HG03457 (cell line): ENCODE data around the gene MIF4GD.
"Not testable (repeated sequence)": the region's sequence is repeated elsewhere in the genome, so short reads cannot be mapped to it uniquely, and the experiment has no call there.

Experiments
- ATAC-seq: cut with Tn5 transposase; IDR thresholded peaks from one replicate; pipeline ENCODE4 v1.9.1; 2021; ENCODE audit warnings: moderate number of reproducible peaks; ENCODE audit not compliant: unreplicated experiment

The MIF4GD gene

GRCh38 chr17:75261336-75262111 lies 9.5 kb downstream of the MIF4GD start, which contains the start of the genes GGA3 and MRPS7:
Gene GGA3, minus strand, starts transcription at chr17:75261606. Its CDS starts 19 bp downstream, at chr17:75261587.
Gene MRPS7, plus strand, starts transcription at chr17:75261879. Its CDS starts 22 bp downstream, at chr17:75261901.
- ATAC-seq: peak; percentile 79

GRCh38 chr17:75260641-75261335 lies 10.2 kb downstream of the MIF4GD start:
- ATAC-seq: peak; percentile 18

GRCh38 chr17:75257228-75257627 lies 13.8 kb downstream of the MIF4GD start:
- ATAC-seq: not testable (repeated sequence)

GRCh38 chr17:75255954-75256698 lies 14.9 kb downstream of the MIF4GD start:
- not testable (repeated sequence) for ATAC-seq

- ATAC-seq: no peak
These were observed 18.8 kb downstream of the MIF4GD start for GRCh38 chr17:75252039-75252816.

- ATAC-seq: peak; percentile 71
These were observed 21.0 kb downstream of the MIF4GD start for GRCh38 chr17:75250009-75250471.

- ATAC-seq: no peak
These were observed 21.5 kb downstream of the MIF4GD start for GRCh38 chr17:75249564-75249963.

GRCh38 chr17:75246404-75246803 lies 24.6 kb downstream of the MIF4GD start:
- no peak for ATAC-seq

GRCh38 chr17:75245011-75245410 lies 26.0 kb downstream of the MIF4GD start:
- ATAC-seq: no peak

GRCh38 chr17:75244133-75244866 lies 26.7 kb downstream of the MIF4GD start:
- ATAC-seq: no peak

GRCh38 chr17:75242461-75243042 lies 28.5 kb downstream of the MIF4GD start:
- no peak for ATAC-seq

- ATAC-seq: no peak
These were observed 29.0 kb downstream of the MIF4GD start for GRCh38 chr17:75241996-75242460.

GRCh38 chr17:75241502-75241901 lies 29.5 kb downstream of the MIF4GD start:
- ATAC-seq: no peak

GRCh38 chr17:75241143-75241430 lies 29.9 kb downstream of the MIF4GD start:
- no peak for ATAC-seq

GRCh38 chr17:75240394-75241142 lies 30.5 kb downstream of the MIF4GD start:
- no peak for ATAC-seq

- ATAC-seq: no peak
These were observed 31.1 kb downstream of the MIF4GD start for GRCh38 chr17:75239778-75240393.

GRCh38 chr17:75239214-75239613 lies 31.8 kb downstream of the MIF4GD start:
- no peak for ATAC-seq

GRCh38 chr17:75238684-75239191 lies 32.3 kb downstream of the MIF4GD start:
- ATAC-seq: no peak
